Ishikawa (cell line): ENCODE data around the gene AKAP6.

Source experiments
- CEBPB ChIP-seq: IDR thresholded peaks from 2 replicates; pipeline ENCODE4 v1.6.1; 2012
- CREB1 ChIP-seq: IDR thresholded peaks from 2 replicates; pipeline ENCODE4 v1.6.1; 2012; ENCODE audit warnings: low read depth
- EGR1 ChIP-seq: IDR thresholded peaks from 2 replicates; pipeline ENCODE4 v1.6.1; 2012
- EP300 ChIP-seq: IDR thresholded peaks from 2 replicates; pipeline ENCODE4 v1.6.1; 2012; ENCODE audit warnings: borderline replicate concordance
- FOXM1 ChIP-seq: IDR thresholded peaks from 2 replicates; pipeline ENCODE4 v1.6.1; 2012; ENCODE audit warnings: low read depth, borderline replicate concordance
- MAX ChIP-seq: IDR thresholded peaks from 2 replicates; pipeline ENCODE4 v1.6.1; 2012
- NFIC ChIP-seq: IDR thresholded peaks from 2 replicates; pipeline ENCODE4 v1.6.1; 2012
- RAD21 ChIP-seq: IDR thresholded peaks from 2 replicates; pipeline ENCODE4 v1.6.1; 2012; ENCODE audit warnings: low read depth
- REST ChIP-seq: IDR thresholded peaks from 2 replicates; pipeline ENCODE4 v1.6.1; 2012; ENCODE audit warnings: low read depth, mild to moderate bottlenecking
- TAF1 ChIP-seq: IDR thresholded peaks from 2 replicates; pipeline ENCODE4 v1.6.1; 2012; ENCODE audit warnings: low read depth, mild to moderate bottlenecking
- TCF12 ChIP-seq: IDR thresholded peaks from 2 replicates; pipeline ENCODE4 v1.6.1; 2012; ENCODE audit warnings: low read depth
- TEAD4 ChIP-seq: IDR thresholded peaks from 2 replicates; pipeline ENCODE4 v1.6.1; 2012
- USF1 ChIP-seq: IDR thresholded peaks from 2 replicates; pipeline ENCODE4 v1.6.1; 2012
- YY1 ChIP-seq: IDR thresholded peaks from 2 replicates; pipeline ENCODE4 v1.6.1; 2012; ENCODE audit warnings: low read depth
- ZBTB7A ChIP-seq: IDR thresholded peaks from 2 replicates; pipeline ENCODE4 v1.6.1; 2012; ENCODE audit warnings: low read depth

Gene AKAP6

GRCh38 chr14:32639208-32639607, 310.1 kb downstream of the AKAP6 start:
- no peak for TF ChIP-seq NFIC
- TF ChIP-seq EP300: no peak
- TF ChIP-seq CEBPB: no peak
- TF ChIP-seq FOXM1: no peak
- no peak for TF ChIP-seq RAD21
- no peak for TF ChIP-seq ZBTB7A
- no peak for TF ChIP-seq EGR1

- no peak for TF ChIP-seq CEBPB
- TF ChIP-seq USF1: no peak
- no peak for TF ChIP-seq CREB1
- no peak for TF ChIP-seq NFIC
- no peak for TF ChIP-seq EP300
- TF ChIP-seq REST: no peak
- TF ChIP-seq YY1: no peak
- no peak for TF ChIP-seq EGR1
- TF ChIP-seq TAF1: no peak
- TF ChIP-seq TCF12: no peak
- TF ChIP-seq TEAD4: no peak
- no peak for TF ChIP-seq RAD21
- no peak for TF ChIP-seq ZBTB7A
Observed at GRCh38 chr14:32645551-32645950, 316.5 kb downstream of the AKAP6 start.

GRCh38 chr14:32648434-32648833, 319.3 kb downstream of the AKAP6 start:
- no peak for TF ChIP-seq EP300
- TF ChIP-seq ZBTB7A: no peak
- no peak for TF ChIP-seq EGR1
- TF ChIP-seq YY1: no peak
- TF ChIP-seq REST: no peak
- no peak for TF ChIP-seq RAD21
- TF ChIP-seq CEBPB: no peak
- TF ChIP-seq TAF1: no peak
- TF ChIP-seq NFIC: no peak

- TF ChIP-seq TEAD4 (no peak), ZBTB7A (no peak), MAX (no peak), RAD21 (no peak)
Observed at GRCh38 chr14:32650030-32650429, 320.9 kb downstream of the AKAP6 start.

GRCh38 chr14:32650665-32651064, 321.6 kb downstream of the AKAP6 start:
- TF ChIP-seq RAD21 (no peak), EGR1 (no peak), REST (no peak), FOXM1 (no peak)

- no peak for TF ChIP-seq CREB1
- no peak for TF ChIP-seq TEAD4
- TF ChIP-seq EGR1: no peak
- no peak for TF ChIP-seq TAF1
- TF ChIP-seq NFIC: no peak
- TF ChIP-seq EP300: no peak
- TF ChIP-seq ZBTB7A: no peak
- TF ChIP-seq TCF12: no peak
- TF ChIP-seq REST: no peak
- no peak for TF ChIP-seq MAX
- no peak for TF ChIP-seq YY1
- no peak for TF ChIP-seq FOXM1
- no peak for TF ChIP-seq RAD21
- no peak for TF ChIP-seq CEBPB
- no peak for TF ChIP-seq USF1
Observed at GRCh38 chr14:32654106-32654505, 325.0 kb downstream of the AKAP6 start.
